ENCODE results near the gene ECM2. TPM values are rescaled to one million over a fixed set of nuclear protein-coding genes. Genes with fewer than 3 reads are reported as not detected.

ECM2 gene
- total RNA-seq, 1 experiment from 2014 or later, result not detected

GRCh38 chr9:92516521-92516920 lies 19.3 kb downstream of the ECM2 start:
- TF ChIP-seq, protein P1, sequence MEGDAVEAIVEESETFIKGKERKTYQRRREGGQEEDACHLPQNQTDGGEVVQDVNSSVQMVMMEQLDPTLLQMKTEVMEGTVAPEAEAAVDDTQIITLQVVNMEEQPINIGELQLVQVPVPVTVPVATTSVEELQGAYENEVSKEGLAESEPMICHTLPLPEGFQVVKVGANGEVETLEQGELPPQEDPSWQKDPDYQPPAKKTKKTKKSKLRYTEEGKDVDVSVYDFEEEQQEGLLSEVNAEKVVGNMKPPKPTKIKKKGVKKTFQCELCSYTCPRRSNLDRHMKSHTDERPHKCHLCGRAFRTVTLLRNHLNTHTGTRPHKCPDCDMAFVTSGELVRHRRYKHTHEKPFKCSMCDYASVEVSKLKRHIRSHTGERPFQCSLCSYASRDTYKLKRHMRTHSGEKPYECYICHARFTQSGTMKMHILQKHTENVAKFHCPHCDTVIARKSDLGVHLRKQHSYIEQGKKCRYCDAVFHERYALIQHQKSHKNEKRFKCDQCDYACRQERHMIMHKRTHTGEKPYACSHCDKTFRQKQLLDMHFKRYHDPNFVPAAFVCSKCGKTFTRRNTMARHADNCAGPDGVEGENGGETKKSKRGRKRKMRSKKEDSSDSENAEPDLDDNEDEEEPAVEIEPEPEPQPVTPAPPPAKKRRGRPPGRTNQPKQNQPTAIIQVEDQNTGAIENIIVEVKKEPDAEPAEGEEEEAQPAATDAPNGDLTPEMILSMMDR (conservative IDR thresholded peaks at IDR 0.05), result no peak
- Histone ChIP-seq H3K27me3 (ENCODE audit: insufficient read depth, low read length) (no peaks in the 10 kb centered on the region), H4K5ac (ENCODE audit: insufficient read length, low read depth, low read length) (no peak overlapping the region), H3K18ac (ENCODE audit: insufficient read length, low read depth, low read length) (no peak overlapping the region), H3K79me2 (ENCODE audit: insufficient read depth, low read length) (no peaks in the 10 kb centered on the region), H3K23me2 (ENCODE audit: insufficient read length, low read depth, low read length, poor library complexity, severe bottlenecking) (no peaks in the 10 kb centered on the region), H3K27ac (ENCODE audit: insufficient read length, low read depth, low read length) (no peak overlapping the region), H2BK15ac (ENCODE audit: low read depth, low read length) (no peak overlapping the region), H2BK12ac (ENCODE audit: insufficient read length, low read depth, low read length) (no peak overlapping the region), H3K9ac (ENCODE audit: extremely low read depth, insufficient read length, low read length) (no peak overlapping the region), H3K4me2 (ENCODE audit: insufficient read depth, insufficient read length, low read length) (no peak overlapping the region), H4K91ac (ENCODE audit: insufficient read length, low read depth, low read length) (no peak overlapping the region), H3T11ph (ENCODE audit: low read length) (no peak overlapping the region), H4K8ac (replicated peaks; ENCODE audit: insufficient read length, low read depth, low read length) (no peak overlapping the region), H3K56ac (ENCODE audit: insufficient read length, low read depth, low read length) (no peak overlapping the region), H4K20me1 (ENCODE audit: control insufficient read depth, insufficient read depth, insufficient read length) (no peaks in the 10 kb centered on the region), H2AFZ (ENCODE audit: low read length) (no peak overlapping the region), H3K4ac (ENCODE audit: low read depth, low read length) (no peak overlapping the region), H3K4me1 (ENCODE audit: insufficient read depth, low read length) (peaks cover 4% of the 10 kb centered on the region; the same call in 1 of the 2 replicates), H2AK5ac (ENCODE audit: insufficient read length, low read length) (no peak overlapping the region), H3K14ac (ENCODE audit: insufficient read depth, low read length) (no peak overlapping the region), H3K23ac (ENCODE audit: insufficient read length, low read depth, low read length) (no peak overlapping the region), H3K79me1 (ENCODE audit: insufficient read depth, low read depth, low read length, poor library complexity, severe bottlenecking) (no peaks in the 10 kb centered on the region), H2BK5ac (ENCODE audit: insufficient read length, low read length) (no peak overlapping the region), H2BK20ac (ENCODE audit: low read depth, low read length, poor library complexity, severe bottlenecking) (no peak overlapping the region), H3K9me3 (ENCODE audit: control insufficient read depth, low read depth, low read length) (no peaks in the 10 kb centered on the region), H2BK120ac (ENCODE audit: low read depth, low read length, poor library complexity, severe bottlenecking) (no peak overlapping the region)
- no peak for DNase-seq
- Mint-ChIP-seq H3K36me3 (ENCODE audit: insufficient read depth in 1 of 3, low read depth in 3 of 3) (no peaks in the 10 kb centered on the region), H3K27me3 (ENCODE audit: low read depth) (no peaks in the 10 kb centered on the region), H3K4me3 (no peak overlapping the region), H3K4me1 (peaks cover 15 to 19% of the 10 kb centered on the region in 2 experiments), H3K9me3 (no peaks in the 10 kb centered on the region), H3K27ac (no peak overlapping the region)
- no CpG with 5 or more reads among the region's 1 CpG for WGBS (ENCODE audit: extremely low coverage, insufficient read length, low lambda C conversion rate)
